Bronchial smooth muscle cell (primary cell): Measurements from ENCODE around the gene WSCD2. TPM values are rescaled to one million over a fixed set of nuclear protein-coding genes. Genes with fewer than 3 reads are reported as not detected.

Source experiments
- total RNA-seq: library from RNA; depleted of rRNA; stranded (reverse); fragments of >200 nt; gene quantifications from 2 replicates; pipeline ENCODE4 v1.2.1, GENCODE V29; 2014

The WSCD2 gene
- not detected in 2 replicates for total RNA-seq

DNA sequence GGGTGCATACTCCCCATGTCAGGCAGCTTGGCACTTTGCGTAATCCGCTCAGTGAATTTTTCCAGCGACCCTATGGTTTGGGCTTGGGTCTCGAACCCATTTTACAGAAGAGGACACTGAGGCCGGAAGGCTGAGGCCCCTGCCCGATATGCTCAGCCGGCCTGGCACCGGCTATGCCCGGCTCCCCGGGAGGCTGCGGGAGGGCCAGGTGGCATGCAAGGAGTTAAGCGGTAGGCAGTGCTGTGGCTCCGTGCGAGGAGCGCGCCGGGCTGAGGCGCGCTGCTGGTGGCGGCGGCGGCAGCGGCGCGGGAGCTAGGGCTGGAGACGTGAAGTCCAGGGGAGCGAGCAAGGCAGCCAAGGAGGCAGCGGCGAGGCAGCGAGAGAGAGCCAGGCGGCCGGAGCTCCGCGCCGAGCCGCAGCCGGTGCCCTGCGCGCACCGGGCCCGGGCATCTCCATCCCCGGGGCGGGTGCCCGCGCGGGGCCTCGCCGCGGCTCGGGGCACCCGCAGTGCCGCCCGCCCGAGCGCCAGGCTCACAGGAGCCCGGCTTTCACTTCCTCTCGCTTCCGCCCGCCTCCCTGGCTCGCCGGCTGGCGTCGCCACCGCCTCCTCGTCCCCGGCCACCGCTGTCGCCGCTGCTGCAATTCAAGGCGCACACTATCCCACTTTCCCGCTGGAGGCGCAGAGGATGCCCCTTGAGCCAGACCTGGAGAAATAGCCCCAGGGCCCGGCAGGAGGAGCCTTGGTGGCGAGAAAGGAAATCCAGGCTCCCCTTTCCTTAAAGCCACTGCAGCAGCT, at the start of gene WSCD2:
WSCD2 (plus strand) TSS at position 272 of the 796 bp plus-strand sequence. CDS start 66,545 bp downstream, outside the sequence.

Other genes starting within 250 kb of the WSCD2 start
- gene CMKLR1, start 210.0 kb downstream of the WSCD2 start, total RNA-seq = not detected in 2 replicates